HepG2 (cell line): ENCODE measurements around the gene EFNA2. TPM values are rescaled to one million over a fixed set of nuclear protein-coding genes. Genes with fewer than 3 reads are reported as not detected.
A peak's percentile ranks its signal among the peaks of the same experiment; 100 is the strongest.

ENCODE experiments used
- ELF3 ChIP-seq: IDR thresholded peaks from 2 replicates; pipeline ENCODE4 v1.6.1; 2016; ENCODE audit warnings: missing genetic modification reagents, missing compliant biosample characterization
- ISL2 ChIP-seq: sonication (generic); formaldehyde crosslinking; IDR thresholded peaks from 2 replicates; pipeline ENCODE4 v1.5.0; 2020; ENCODE audit warnings: missing genetic modification reagents
- KMT2A ChIP-seq: sonication (generic); formaldehyde crosslinking; IDR thresholded peaks from 2 replicates; pipeline ENCODE4 v1.4.0; 2020; ENCODE audit warnings: missing genetic modification reagents
- POLR2AphosphoS2 ChIP-seq: IDR thresholded peaks from 2 replicates; pipeline ENCODE4 v1.6.1; 2011; ENCODE audit warnings: low read depth, low read length, improper control_type of control experiment
- TAF1 ChIP-seq: sonication (generic); formaldehyde crosslinking; IDR thresholded peaks from 2 replicates; pipeline ENCODE4 v1.4.0; 2020; ENCODE audit warnings: missing genetic modification reagents
- ZNF329 ChIP-seq: sonication (generic); formaldehyde crosslinking; IDR thresholded peaks from 2 replicates; pipeline ENCODE4 v1.9.0; 2021; ENCODE audit warnings: low read depth, mild to moderate bottlenecking, missing genetic modification reagents
- ZNF382 ChIP-seq: sonication (generic); formaldehyde crosslinking; IDR thresholded peaks from 2 replicates; pipeline ENCODE4 v1.5.0; 2020; ENCODE audit warnings: missing genetic modification reagents, mild to moderate bottlenecking, borderline replicate concordance
- ZNF547 ChIP-seq: sonication (generic); formaldehyde crosslinking; IDR thresholded peaks from 2 replicates; pipeline ENCODE4 v1.5.1; 2020; ENCODE audit warnings: mild to moderate bottlenecking, missing genetic modification reagents
- ZNF552 ChIP-seq: sonication (generic); formaldehyde crosslinking; IDR thresholded peaks from 2 replicates; pipeline ENCODE4 v1.9.0; 2022; ENCODE audit warnings: missing genetic modification reagents, mild to moderate bottlenecking, borderline replicate concordance
- ZNF569 ChIP-seq: sonication (generic); formaldehyde crosslinking; IDR thresholded peaks from 2 replicates; pipeline ENCODE4 v1.5.0; 2020; ENCODE audit warnings: mild to moderate bottlenecking, missing genetic modification reagents, moderate library complexity, borderline replicate concordance
- ZNF850 ChIP-seq: sonication (generic); formaldehyde crosslinking; conservative IDR thresholded peaks from 2 replicates; pipeline ENCODE4 v1.9.0; 2021; ENCODE audit warnings: mild to moderate bottlenecking, missing genetic modification reagents
- polyA plus RNA-seq, 8 experiments: library from polyadenylated mRNA; depleted of rRNA in 3 of 8; stranded (reverse) in 7 of 8; unstranded in 1 of 8; fragments of >200 nt; fragmentation: Illumina TruSeq in 4 of 8; extraction: Trizol in 4 of 8; gene quantifications; 2 replicates each; pipeline versions ENCODE4 v1.2.1 to v1.2.3, GENCODE V29; 2011 to 2016; ENCODE audit warnings: low read depth in 4 of 8, missing spikeins in 1 of 8, mixed read lengths in 1 of 8; ENCODE audit not compliant: insufficient read depth in 1 of 8
- total RNA-seq, 5 experiments: library from RNA; depleted of rRNA; stranded (reverse); fragments of >200 nt; fragmentation: Illumina TruSeq; extraction: Trizol; gene quantifications; 2 replicates each; pipeline ENCODE4 v1.2.3, GENCODE V29; 2016; ENCODE audit warnings: low read depth in 1 of 5
- TF ChIP-seq, protein P1 (sequence below): sonication (generic); formaldehyde crosslinking; conservative IDR thresholded peaks from 2 replicates; pipeline ENCODE4 v1.8.0; 2022; ENCODE audit warnings: mild to moderate bottlenecking, moderate library complexity, missing genetic modification reagents
- TF ChIP-seq, protein P2 (sequence below): sonication (generic); formaldehyde crosslinking; IDR thresholded peaks from 2 replicates; pipeline ENCODE4 v1.4.0; 2020; ENCODE audit warnings: missing genetic modification reagents
- TF ChIP-seq, protein P3 (sequence below): sonication (generic); formaldehyde crosslinking; IDR thresholded peaks from 2 replicates; pipeline ENCODE4 v1.9.0; 2021; ENCODE audit warnings: missing genetic modification reagents, borderline replicate concordance
- TF ChIP-seq, protein P4 (sequence below): sonication (generic); formaldehyde crosslinking; IDR thresholded peaks from 2 replicates; pipeline ENCODE4 v1.9.0; 2022; ENCODE audit warnings: missing genetic modification reagents, mild to moderate bottlenecking, borderline replicate concordance
- TF ChIP-seq, protein P5 (sequence below): IDR thresholded peaks from 2 replicates; pipeline ENCODE4 v1.6.1; 2016
- TF ChIP-seq, protein P6 (sequence below): sonication (generic); formaldehyde crosslinking; IDR thresholded peaks from 2 replicates; pipeline ENCODE4 v1.8.1; 2023; ENCODE audit warnings: mild to moderate bottlenecking, missing genetic modification reagents

Gene EFNA2
- total and polyA plus RNA-seq, 2 of the 13 experiments (the other 11 are each of a cell fraction or from before 2014, with no cell fraction given) = 6.0 to 9.9 TPM

DNA sequence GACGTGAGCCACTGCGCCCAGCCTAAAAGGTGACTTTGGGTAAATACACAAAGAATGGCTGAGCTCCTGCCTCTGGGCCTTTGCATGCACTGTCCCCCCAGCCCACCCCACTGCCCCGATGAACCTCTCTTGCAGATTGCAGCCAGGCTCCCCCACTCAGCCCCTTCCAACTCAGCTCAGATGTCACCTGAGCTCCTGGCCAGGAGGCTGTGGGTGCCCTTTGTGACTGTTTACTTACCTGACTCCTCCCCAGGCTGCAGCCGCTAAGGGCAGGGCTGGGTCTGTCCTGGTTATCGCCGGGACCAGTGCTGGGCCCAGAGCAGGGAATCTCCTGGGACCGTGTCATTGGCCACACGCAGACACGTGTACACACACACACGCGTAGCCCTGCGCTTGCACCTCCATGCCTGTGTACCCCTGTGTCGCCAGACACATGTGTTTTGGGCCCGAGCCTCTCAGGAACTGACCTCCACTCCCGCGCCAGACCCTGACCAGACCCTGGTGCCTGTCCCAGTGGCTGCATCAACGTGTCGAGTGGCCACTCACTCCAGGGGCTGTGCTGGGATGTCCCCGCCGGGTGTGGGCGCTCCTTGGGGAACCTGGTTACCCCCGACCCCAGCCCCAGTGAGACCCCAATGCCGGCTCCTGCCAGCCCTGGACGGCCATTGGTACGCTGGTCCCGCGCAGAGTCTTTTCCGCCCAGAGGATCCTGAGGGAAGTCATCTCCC, 18.7 kb downstream of the EFNA2 start (continued):
- TF ChIP-seq ELF3 (CRISPR knock-in tag) = peak; percentile 24; the same call in 1 of the 2 replicates
- TF ChIP-seq ISL2 (CRISPR knock-in tag) = 0 out of 2 replicates have a peak, but pooled peaks have one; percentile 21
- TF ChIP-seq, protein P1, sequence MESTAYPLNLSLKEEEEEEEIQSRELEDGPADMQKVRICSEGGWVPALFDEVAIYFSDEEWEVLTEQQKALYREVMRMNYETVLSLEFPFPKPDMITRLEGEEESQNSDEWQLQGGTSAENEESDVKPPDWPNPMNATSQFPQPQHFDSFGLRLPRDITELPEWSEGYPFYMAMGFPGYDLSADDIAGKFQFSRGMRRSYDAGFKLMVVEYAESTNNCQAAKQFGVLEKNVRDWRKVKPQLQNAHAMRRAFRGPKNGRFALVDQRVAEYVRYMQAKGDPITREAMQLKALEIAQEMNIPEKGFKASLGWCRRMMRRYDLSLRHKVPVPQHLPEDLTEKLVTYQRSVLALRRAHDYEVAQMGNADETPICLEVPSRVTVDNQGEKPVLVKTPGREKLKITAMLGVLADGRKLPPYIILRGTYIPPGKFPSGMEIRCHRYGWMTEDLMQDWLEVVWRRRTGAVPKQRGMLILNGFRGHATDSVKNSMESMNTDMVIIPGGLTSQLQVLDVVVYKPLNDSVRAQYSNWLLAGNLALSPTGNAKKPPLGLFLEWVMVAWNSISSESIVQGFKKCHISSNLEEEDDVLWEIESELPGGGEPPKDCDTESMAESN (CRISPR knock-in tag) = no peak
- TF ChIP-seq, protein P2, sequence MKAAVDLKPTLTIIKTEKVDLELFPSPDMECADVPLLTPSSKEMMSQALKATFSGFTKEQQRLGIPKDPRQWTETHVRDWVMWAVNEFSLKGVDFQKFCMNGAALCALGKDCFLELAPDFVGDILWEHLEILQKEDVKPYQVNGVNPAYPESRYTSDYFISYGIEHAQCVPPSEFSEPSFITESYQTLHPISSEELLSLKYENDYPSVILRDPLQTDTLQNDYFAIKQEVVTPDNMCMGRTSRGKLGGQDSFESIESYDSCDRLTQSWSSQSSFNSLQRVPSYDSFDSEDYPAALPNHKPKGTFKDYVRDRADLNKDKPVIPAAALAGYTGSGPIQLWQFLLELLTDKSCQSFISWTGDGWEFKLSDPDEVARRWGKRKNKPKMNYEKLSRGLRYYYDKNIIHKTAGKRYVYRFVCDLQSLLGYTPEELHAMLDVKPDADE (CRISPR knock-in tag) = no peak
- no peak for TF ChIP-seq ZNF850 (CRISPR knock-in tag)
- TF ChIP-seq ZNF382 = no peak
- TF ChIP-seq, protein P3, sequence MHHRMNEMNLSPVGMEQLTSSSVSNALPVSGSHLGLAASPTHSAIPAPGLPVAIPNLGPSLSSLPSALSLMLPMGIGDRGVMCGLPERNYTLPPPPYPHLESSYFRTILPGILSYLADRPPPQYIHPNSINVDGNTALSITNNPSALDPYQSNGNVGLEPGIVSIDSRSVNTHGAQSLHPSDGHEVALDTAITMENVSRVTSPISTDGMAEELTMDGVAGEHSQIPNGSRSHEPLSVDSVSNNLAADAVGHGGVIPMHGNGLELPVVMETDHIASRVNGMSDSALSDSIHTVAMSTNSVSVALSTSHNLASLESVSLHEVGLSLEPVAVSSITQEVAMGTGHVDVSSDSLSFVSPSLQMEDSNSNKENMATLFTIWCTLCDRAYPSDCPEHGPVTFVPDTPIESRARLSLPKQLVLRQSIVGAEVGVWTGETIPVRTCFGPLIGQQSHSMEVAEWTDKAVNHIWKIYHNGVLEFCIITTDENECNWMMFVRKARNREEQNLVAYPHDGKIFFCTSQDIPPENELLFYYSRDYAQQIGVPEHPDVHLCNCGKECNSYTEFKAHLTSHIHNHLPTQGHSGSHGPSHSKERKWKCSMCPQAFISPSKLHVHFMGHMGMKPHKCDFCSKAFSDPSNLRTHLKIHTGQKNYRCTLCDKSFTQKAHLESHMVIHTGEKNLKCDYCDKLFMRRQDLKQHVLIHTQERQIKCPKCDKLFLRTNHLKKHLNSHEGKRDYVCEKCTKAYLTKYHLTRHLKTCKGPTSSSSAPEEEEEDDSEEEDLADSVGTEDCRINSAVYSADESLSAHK = no peak
- no peak for TF ChIP-seq ZNF552 (CRISPR knock-in tag)
- no peak for TF ChIP-seq POLR2AphosphoS2
- TF ChIP-seq, protein P4, sequence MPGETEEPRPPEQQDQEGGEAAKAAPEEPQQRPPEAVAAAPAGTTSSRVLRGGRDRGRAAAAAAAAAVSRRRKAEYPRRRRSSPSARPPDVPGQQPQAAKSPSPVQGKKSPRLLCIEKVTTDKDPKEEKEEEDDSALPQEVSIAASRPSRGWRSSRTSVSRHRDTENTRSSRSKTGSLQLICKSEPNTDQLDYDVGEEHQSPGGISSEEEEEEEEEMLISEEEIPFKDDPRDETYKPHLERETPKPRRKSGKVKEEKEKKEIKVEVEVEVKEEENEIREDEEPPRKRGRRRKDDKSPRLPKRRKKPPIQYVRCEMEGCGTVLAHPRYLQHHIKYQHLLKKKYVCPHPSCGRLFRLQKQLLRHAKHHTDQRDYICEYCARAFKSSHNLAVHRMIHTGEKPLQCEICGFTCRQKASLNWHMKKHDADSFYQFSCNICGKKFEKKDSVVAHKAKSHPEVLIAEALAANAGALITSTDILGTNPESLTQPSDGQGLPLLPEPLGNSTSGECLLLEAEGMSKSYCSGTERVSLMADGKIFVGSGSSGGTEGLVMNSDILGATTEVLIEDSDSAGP (CRISPR knock-in tag) = peak; percentile 79
- TF ChIP-seq ZNF329 = no peak
- peak; percentile 45; the same call in 1 of the 2 replicates for TF ChIP-seq TAF1 (CRISPR knock-in tag)
- no peak for TF ChIP-seq KMT2A (CRISPR knock-in tag)
- TF ChIP-seq ZNF547 (CRISPR knock-in tag) = no peak; the same call in 1 of the 2 replicates
- TF ChIP-seq, protein P5, sequence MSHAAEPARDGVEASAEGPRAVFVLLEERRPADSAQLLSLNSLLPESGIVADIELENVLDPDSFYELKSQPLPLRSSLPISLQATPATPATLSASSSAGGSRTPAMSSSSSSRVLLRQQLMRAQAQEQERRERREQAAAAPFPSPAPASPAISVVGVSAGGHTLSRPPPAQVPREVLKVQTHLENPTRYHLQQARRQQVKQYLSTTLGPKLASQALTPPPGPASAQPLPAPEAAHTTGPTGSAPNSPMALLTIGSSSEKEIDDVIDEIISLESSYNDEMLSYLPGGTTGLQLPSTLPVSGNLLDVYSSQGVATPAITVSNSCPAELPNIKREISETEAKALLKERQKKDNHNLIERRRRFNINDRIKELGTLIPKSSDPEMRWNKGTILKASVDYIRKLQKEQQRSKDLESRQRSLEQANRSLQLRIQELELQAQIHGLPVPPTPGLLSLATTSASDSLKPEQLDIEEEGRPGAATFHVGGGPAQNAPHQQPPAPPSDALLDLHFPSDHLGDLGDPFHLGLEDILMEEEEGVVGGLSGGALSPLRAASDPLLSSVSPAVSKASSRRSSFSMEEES (CRISPR knock-in tag) = 0 out of 2 replicates have a peak, but pooled peaks have one; percentile 62
- TF ChIP-seq ZNF569 (CRISPR knock-in tag) = no peak
- TF ChIP-seq, protein P6, sequence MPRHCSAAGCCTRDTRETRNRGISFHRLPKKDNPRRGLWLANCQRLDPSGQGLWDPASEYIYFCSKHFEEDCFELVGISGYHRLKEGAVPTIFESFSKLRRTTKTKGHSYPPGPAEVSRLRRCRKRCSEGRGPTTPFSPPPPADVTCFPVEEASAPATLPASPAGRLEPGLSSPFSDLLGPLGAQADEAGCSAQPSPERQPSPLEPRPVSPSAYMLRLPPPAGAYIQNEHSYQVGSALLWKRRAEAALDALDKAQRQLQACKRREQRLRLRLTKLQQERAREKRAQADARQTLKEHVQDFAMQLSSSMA (CRISPR knock-in tag) = 0 out of 2 replicates have a peak, but pooled peaks have one; percentile 45
